Measurements from ENCODE around the gene OR6K6. TPM values are rescaled to one million over a fixed set of nuclear protein-coding genes. Genes with fewer than 3 reads are reported as not detected.

OR6K6 gene
- not detected for total RNA-seq
- polyA plus RNA-seq: not detected
- long read RNA-seq, donor 1: 0 reads
- long read RNA-seq, donor 2: 0 reads
- long read RNA-seq, donor 3: 0 reads
- long read RNA-seq, donor 4: 0 reads
- long read RNA-seq, donor 5: 0 reads
- long read RNA-seq, donor 6: 0 reads
- long read RNA-seq, donor 7: 0 reads
- long read RNA-seq, donor 8: 0 reads
- long read RNA-seq, donor 9: 0 reads
- long read RNA-seq, donor 10: 0 reads

GRCh38 chr1:158754420-158754819, at the start of gene OR6K6:
TSS of gene OR6K6 (plus strand) at chr1:158754720. CDS start at chr1:158754888, 168 bp downstream.
- no peak for DNase-seq
- Histone ChIP-seq H3K36me3 (replicated peaks in 1 of 2) (no peaks in the 10 kb centered on the region), H3K4me3 (no peak within 1 kb of the TSS), H3K27me3 (no peaks in the 10 kb centered on the region), H3K9me3 (replicated peaks in 1 of 3) (no peaks in the 10 kb centered on the region), H3K27ac (no peak within 1 kb of the TSS), H3K4me1 (replicated peaks in 1 of 2) (no peaks in the 10 kb centered on the region)
- intact Hi-C loops (cut with DNase I): no loop called here
- TF ChIP-seq CTCF (IDR thresholded peaks at IDR 0.05): no peak
- TF ChIP-seq POLR2A (IDR thresholded peaks at IDR 0.05): no peak
- WGBS, 4 donors: 74 to 87% (median 80%) methylated on average over 2 of the region's 2 CpGs

GRCh38 chr1:158706096-158706495, 48.4 kb upstream of the OR6K6 start:
- Histone ChIP-seq H3K36me3 (replicated peaks in 1 of 2) (no peaks in the 10 kb centered on the region), H3K27me3 (no peaks in the 10 kb centered on the region), H3K4me1 (replicated peaks in 1 of 2) (no peaks in the 10 kb centered on the region), H3K9me3 (replicated peaks in 1 of 3) (no peaks in the 10 kb centered on the region), H3K4me3 (no peak overlapping the region), H3K27ac (no peak overlapping the region)
- TF ChIP-seq POLR2A (IDR thresholded peaks at IDR 0.05) (no peak), CTCF (IDR thresholded peaks at IDR 0.05) (no peak)
- WGBS, 4 donors: 68 to 82% (median 77%) methylated on average over 2 of the region's 2 CpGs
- DNase-seq: no peak
- intact Hi-C loops (cut with DNase I): no loop called here

- no peaks in the 10 kb centered on the region for H3K36me3 ChIP-seq (replicated peaks in 1 of 2)
- H3K4me3 ChIP-seq: no peak overlapping the region
- no peaks in the 10 kb centered on the region for H3K27me3 ChIP-seq
- WGBS, 4 donors: 61 to 73% (median 69%) methylated on average over 4 of the region's 4 CpGs
- no peaks in the 10 kb centered on the region for H3K9me3 ChIP-seq (replicated peaks in 1 of 3)
- H3K4me1 ChIP-seq (replicated peaks in 1 of 2): no peaks in the 10 kb centered on the region
- H3K27ac ChIP-seq: no peak overlapping the region
- TF ChIP-seq POLR2A (IDR thresholded peaks at IDR 0.05): no peak
- intact Hi-C loops (cut with DNase I): no loop called here
- DNase-seq: no peak
Observed at GRCh38 chr1:158711098-158711497, 43.4 kb upstream of the OR6K6 start.

GRCh38 chr1:158714754-158715153, 39.8 kb upstream of the OR6K6 start:
- no peak for DNase-seq
- H3K27me3 ChIP-seq: no peaks in the 10 kb centered on the region
- TF ChIP-seq POLR2A (IDR thresholded peaks at IDR 0.05): no peak
- TF ChIP-seq CTCF (IDR thresholded peaks at IDR 0.05): no peak
- H3K9me3 ChIP-seq (replicated peaks in 1 of 3): no peaks in the 10 kb centered on the region
- no peaks in the 10 kb centered on the region for H3K36me3 ChIP-seq (replicated peaks in 1 of 2)
- H3K4me3 ChIP-seq: no peak overlapping the region
- H3K4me1 ChIP-seq (replicated peaks in 1 of 2): no peaks in the 10 kb centered on the region
- intact Hi-C loops (cut with DNase I): no loop called here
- no peak overlapping the region for H3K27ac ChIP-seq
- WGBS, 4 donors: 33 to 52% (median 46%) methylated on average over 1 of the region's 1 CpG

- H3K4me3 ChIP-seq: no peak overlapping the region
- H3K36me3 ChIP-seq (replicated peaks in 1 of 2): no peaks in the 10 kb centered on the region
- TF ChIP-seq POLR2A (IDR thresholded peaks at IDR 0.05) (no peak), CTCF (IDR thresholded peaks at IDR 0.05) (no peak)
- 71 to 93% (median 77%) methylated on average over 1 of the region's 1 CpG for WGBS, 4 donors
- H3K27ac ChIP-seq: no peak overlapping the region
- no peaks in the 10 kb centered on the region for H3K4me1 ChIP-seq (replicated peaks in 1 of 2)
- intact Hi-C loops (cut with DNase I): no loop called here
- no peaks in the 10 kb centered on the region for H3K27me3 ChIP-seq
- no peaks in the 10 kb centered on the region for H3K9me3 ChIP-seq (replicated peaks in 1 of 3)
- DNase-seq: no peak
Observed at GRCh38 chr1:158716335-158716734, 38.2 kb upstream of the OR6K6 start.

Measured in adrenal gland (tissue), 19 donors.